SU-DHL-6 (cell line): ENCODE measurements around the gene PASK.

Experiments used
- H2AFZ ChIP-seq: fragments of 200-600 bp; sonication (generic); 2 replicates; pipeline ENCODE4 v1.6.1; 2014; ENCODE audit warnings: low read depth, mild to moderate bottlenecking, moderate library complexity, mixed read lengths, antibody characterized with exemption, low read length; ENCODE audit not compliant: severe bottlenecking
- H3F3A ChIP-seq: fragments of 200-600 bp; shearing (Covaris generic); 2 replicates; pipeline ENCODE4 v1.6.0; 2016; ENCODE audit warnings: antibody characterized with exemption, mild to moderate bottlenecking; ENCODE audit not compliant: insufficient read depth
- H3K27ac ChIP-seq: fragments of 200-600 bp; sonication (generic); 2 replicates; pipeline ENCODE4 v1.5.1; 2016; ENCODE audit warnings: low read depth, mild to moderate bottlenecking, low read length, moderate library complexity, mixed read lengths
- H3K27me3 ChIP-seq: fragments of 200-600 bp; sonication (generic), shearing (Covaris generic); 2 replicates; pipeline ENCODE4 v1.6.0; 2014; ENCODE audit warnings: mild to moderate bottlenecking, low read length
- H3K36me3 ChIP-seq: fragments of 200-600 bp; sonication (generic); 2 replicates; pipeline ENCODE4 v1.6.1; 2014; ENCODE audit warnings: mild to moderate bottlenecking, low read length, mixed read lengths
- H3K4me2 ChIP-seq: fragments of 300-600, 200-600 bp; shearing (Covaris generic), sonication (generic); 2 replicates; pipeline ENCODE4 v1.6.0; 2014; ENCODE audit warnings: low read length, low read depth, mild to moderate bottlenecking; ENCODE audit not compliant: poor library complexity, severe bottlenecking
- H3K4me3 ChIP-seq: fragments of 200-600 bp; sonication (generic); 2 replicates; pipeline ENCODE4 v1.5.1; 2014; ENCODE audit warnings: antibody characterized with exemption, low read length, mild to moderate bottlenecking, mixed read lengths; ENCODE audit not compliant: insufficient read depth, poor library complexity, severe bottlenecking
- H3K79me2 ChIP-seq: fragments of 200-600 bp; sonication (generic); 2 replicates; pipeline ENCODE4 v1.6.1; 2014; ENCODE audit warnings: mild to moderate bottlenecking, low read length, moderate library complexity; ENCODE audit not compliant: insufficient read depth
- H3K9ac ChIP-seq: fragments of 200-600 bp; sonication (generic); 2 replicates; pipeline ENCODE4 v1.7.0; 2014; ENCODE audit warnings: mild to moderate bottlenecking, low read length
- H3K9me2 ChIP-seq: fragments of 200-600 bp; sonication (generic); replicated peaks from 2 replicates; pipeline ENCODE4 v1.6.1; 2014; ENCODE audit warnings: low read length; ENCODE audit not compliant: insufficient read depth
- H3K9me3 ChIP-seq: fragments of 200-600 bp; sonication (generic); 2 replicates; pipeline ENCODE4 v1.6.1; 2014; ENCODE audit warnings: low read length, mixed read lengths; ENCODE audit not compliant: insufficient read depth
- H4K20me1 ChIP-seq: fragments of 200-600 bp; sonication (generic); 2 replicates; pipeline ENCODE4 v1.6.1; 2014; ENCODE audit warnings: low read depth, mild to moderate bottlenecking, antibody characterized with exemption, low read length, moderate library complexity, mixed read lengths
- EZH2phosphoT487 ChIP-seq: fragments of 200-600 bp; sonication (generic), shearing (Covaris generic); conservative IDR thresholded peaks from 2 replicates; pipeline ENCODE4 v1.6.1; 2018; ENCODE audit warnings: mild to moderate bottlenecking, antibody characterized with exemption, low read length, moderate library complexity, mixed read lengths
- TF ChIP-seq, protein P1 (sequence below): fragments of 200-600 bp; sonication (generic); IDR thresholded peaks from one replicate; pipeline ENCODE4 v1.5.1; 2017; ENCODE audit warnings: antibody characterized with exemption, mild to moderate bottlenecking, low read length, moderate library complexity; ENCODE audit not compliant: insufficient read depth, poor library complexity, severe bottlenecking

The PASK gene

DNA sequence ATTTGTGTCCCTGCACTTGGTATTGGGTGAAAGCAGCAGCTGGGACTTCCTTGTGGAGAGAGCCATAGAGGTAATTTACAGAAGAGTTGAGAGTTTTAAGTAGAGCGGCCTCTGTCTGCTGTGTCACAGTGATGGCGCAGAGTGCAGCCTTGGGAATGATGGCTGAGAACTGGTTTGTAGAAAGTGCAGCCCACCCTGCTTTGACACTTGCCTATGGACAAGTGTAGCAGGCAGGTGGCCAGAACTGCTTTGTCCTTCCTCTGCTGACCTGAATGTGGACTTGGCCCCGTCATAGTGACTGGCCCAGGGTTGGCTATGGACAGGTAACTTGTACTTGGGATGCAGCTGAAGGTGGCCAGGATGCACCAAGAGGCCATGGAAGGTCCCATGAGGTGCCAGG lies 32.9 kb upstream of the PASK start:
- no peaks in the 10 kb centered on the region for H3K9me3 ChIP-seq
- H3K4me2 ChIP-seq: no peak overlapping the region
- H3K9ac ChIP-seq: no peak overlapping the region
- no peak overlapping the region for H3K4me3 ChIP-seq
- no peaks in the 10 kb centered on the region for H3K36me3 ChIP-seq
- TF ChIP-seq, protein P1, sequence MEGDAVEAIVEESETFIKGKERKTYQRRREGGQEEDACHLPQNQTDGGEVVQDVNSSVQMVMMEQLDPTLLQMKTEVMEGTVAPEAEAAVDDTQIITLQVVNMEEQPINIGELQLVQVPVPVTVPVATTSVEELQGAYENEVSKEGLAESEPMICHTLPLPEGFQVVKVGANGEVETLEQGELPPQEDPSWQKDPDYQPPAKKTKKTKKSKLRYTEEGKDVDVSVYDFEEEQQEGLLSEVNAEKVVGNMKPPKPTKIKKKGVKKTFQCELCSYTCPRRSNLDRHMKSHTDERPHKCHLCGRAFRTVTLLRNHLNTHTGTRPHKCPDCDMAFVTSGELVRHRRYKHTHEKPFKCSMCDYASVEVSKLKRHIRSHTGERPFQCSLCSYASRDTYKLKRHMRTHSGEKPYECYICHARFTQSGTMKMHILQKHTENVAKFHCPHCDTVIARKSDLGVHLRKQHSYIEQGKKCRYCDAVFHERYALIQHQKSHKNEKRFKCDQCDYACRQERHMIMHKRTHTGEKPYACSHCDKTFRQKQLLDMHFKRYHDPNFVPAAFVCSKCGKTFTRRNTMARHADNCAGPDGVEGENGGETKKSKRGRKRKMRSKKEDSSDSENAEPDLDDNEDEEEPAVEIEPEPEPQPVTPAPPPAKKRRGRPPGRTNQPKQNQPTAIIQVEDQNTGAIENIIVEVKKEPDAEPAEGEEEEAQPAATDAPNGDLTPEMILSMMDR: no peak
- no peak for TF ChIP-seq EZH2phosphoT487
- no peaks in the 10 kb centered on the region for H3K79me2 ChIP-seq
- no peaks in the 10 kb centered on the region for H3F3A ChIP-seq
- no peaks in the 10 kb centered on the region for H3K27me3 ChIP-seq
- H3K9me2 ChIP-seq: no peaks in the 10 kb centered on the region
- no peak overlapping the region for H3K27ac ChIP-seq
- no peak overlapping the region for H2AFZ ChIP-seq
- H4K20me1 ChIP-seq: no peaks in the 10 kb centered on the region

DNA sequence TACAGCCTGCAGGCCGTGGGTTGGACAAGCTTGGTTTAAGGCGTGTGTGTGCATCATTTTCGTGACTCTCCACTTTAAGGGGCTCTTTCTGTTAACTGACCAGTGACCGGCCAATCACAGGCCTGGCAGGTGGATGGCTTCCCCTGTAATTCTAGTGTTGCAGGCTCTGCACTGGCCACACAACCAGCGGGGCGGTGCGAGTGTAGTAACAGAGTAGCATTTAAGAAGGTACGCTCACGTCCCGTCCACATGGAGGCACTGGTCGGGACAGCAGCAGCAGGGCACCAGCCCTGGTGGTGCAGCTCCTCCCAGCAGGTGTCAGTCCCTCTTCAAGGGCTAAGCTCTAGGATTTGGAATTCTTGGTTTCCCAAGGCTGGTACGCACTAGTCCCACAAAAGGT lies 31.2 kb upstream of the PASK start:
- no peak overlapping the region for H3K4me2 ChIP-seq
- no peaks in the 10 kb centered on the region for H3K36me3 ChIP-seq
- no peaks in the 10 kb centered on the region for H3K9me2 ChIP-seq
- H3K9me3 ChIP-seq: no peaks in the 10 kb centered on the region
- no peaks in the 10 kb centered on the region for H3K79me2 ChIP-seq
- no peak overlapping the region for H3K27ac ChIP-seq
- H3F3A ChIP-seq: no peaks in the 10 kb centered on the region
- no peaks in the 10 kb centered on the region for H3K27me3 ChIP-seq
- H4K20me1 ChIP-seq: no peaks in the 10 kb centered on the region
- no peak for TF ChIP-seq EZH2phosphoT487
- TF ChIP-seq, protein P1: no peak
- H3K9ac ChIP-seq: no peak overlapping the region
- no peak overlapping the region for H2AFZ ChIP-seq
- no peak overlapping the region for H3K4me3 ChIP-seq

DNA sequence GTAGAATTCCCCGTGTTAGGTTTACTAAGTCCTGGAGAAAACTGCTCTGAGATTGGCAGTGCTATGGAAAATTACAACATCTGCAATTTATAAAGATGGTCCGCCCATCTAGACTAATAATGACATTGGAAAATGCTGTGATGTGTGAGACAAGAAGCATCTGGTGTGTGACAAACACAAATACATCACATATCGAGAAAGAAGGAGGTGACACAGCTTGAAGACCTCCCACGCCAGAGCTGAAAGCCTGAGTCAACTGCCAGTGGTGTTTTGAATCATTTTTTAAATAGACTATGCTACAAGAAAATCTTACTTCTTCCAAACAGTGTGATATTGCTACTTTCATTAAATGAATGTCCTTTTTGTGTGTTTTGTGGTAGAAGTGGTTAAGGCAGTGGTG lies 30.6 kb upstream of the PASK start:
- H3K36me3 ChIP-seq: no peaks in the 10 kb centered on the region
- no peak overlapping the region for H3K27ac ChIP-seq
- no peak overlapping the region for H2AFZ ChIP-seq
- H3K9ac ChIP-seq: no peak overlapping the region
- H3K27me3 ChIP-seq: no peaks in the 10 kb centered on the region
- no peaks in the 10 kb centered on the region for H3K79me2 ChIP-seq
- H4K20me1 ChIP-seq: no peaks in the 10 kb centered on the region
- H3K4me3 ChIP-seq: no peak overlapping the region
- TF ChIP-seq, protein P1: no peak
- TF ChIP-seq EZH2phosphoT487: no peak
- H3K9me3 ChIP-seq: no peaks in the 10 kb centered on the region
- no peaks in the 10 kb centered on the region for H3F3A ChIP-seq
- no peaks in the 10 kb centered on the region for H3K9me2 ChIP-seq
- no peak overlapping the region for H3K4me2 ChIP-seq

DNA sequence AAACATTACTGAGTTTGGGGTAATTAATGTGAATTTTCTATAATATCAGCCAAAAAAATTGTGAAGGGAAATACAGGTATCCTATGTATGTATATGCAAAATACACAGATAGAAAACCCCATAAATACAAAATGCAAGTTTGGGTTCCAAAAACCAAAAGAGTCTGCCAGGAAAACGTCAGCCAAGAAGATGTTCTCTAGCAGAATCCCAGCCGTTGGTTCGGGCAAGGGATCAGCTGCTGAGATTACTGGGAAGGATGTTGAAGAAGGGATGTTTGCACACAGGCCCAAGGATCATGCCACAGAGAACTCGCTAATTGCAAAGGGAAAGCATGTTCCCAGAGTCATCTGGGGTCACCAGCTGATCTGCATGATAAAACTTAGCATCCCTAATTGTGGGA lies 29.7 kb upstream of the PASK start:
- Histone ChIP-seq H3K9me3 (no peaks in the 10 kb centered on the region), H3K4me3 (no peak overlapping the region), H3K4me2 (no peak overlapping the region), H3K79me2 (no peaks in the 10 kb centered on the region), H3K36me3 (no peaks in the 10 kb centered on the region), H4K20me1 (no peaks in the 10 kb centered on the region), H3K9ac (no peak overlapping the region), H3K9me2 (no peaks in the 10 kb centered on the region), H3K27ac (no peak overlapping the region), H3F3A (no peaks in the 10 kb centered on the region), H2AFZ (no peak overlapping the region), H3K27me3 (no peaks in the 10 kb centered on the region)
- TF ChIP-seq, protein P1: no peak
- TF ChIP-seq EZH2phosphoT487: no peak
